CD14-positive monocyte (primary cell): ENCODE data around the gene TTPAL. TPM values are rescaled to one million over a fixed set of nuclear protein-coding genes. Genes with fewer than 3 reads are reported as not detected.

Experiments
- DNase-seq, 3 donors: peaks; one replicate each; pipeline ENCODE4 v3.0.0-alpha.2; 2011 to 2022
- H2AFZ ChIP-seq: 2 replicates; pipeline ENCODE4 v1.6.0; 2012; ENCODE audit warnings: mild to moderate bottlenecking, low read depth, low read length, inconsistent platforms; ENCODE audit not compliant: insufficient read depth, poor library complexity, severe bottlenecking
- H3K27ac ChIP-seq, 2 donors: 1 replicate in 1 of 2; 2 replicates in 1 of 2; pipeline ENCODE4 v1.5.1; 2012 to 2013; ENCODE audit warnings: low read length in 2 of 2, control low read depth in 1 of 2, inconsistent platforms in 1 of 2, low read depth in 1 of 2, mild to moderate bottlenecking in 1 of 2
- H3K27me3 ChIP-seq, 2 donors: one replicate each; pipeline versions ENCODE4 v1.6.0 to v1.6.1; 2011 to 2013; ENCODE audit warnings: low read length in 2 of 2; ENCODE audit not compliant: control insufficient read depth in 2 of 2, insufficient read depth in 2 of 2
- H3K36me3 ChIP-seq, 2 donors: replicated peaks in 1 of 2; 1 replicate in 1 of 2; 2 replicates in 1 of 2; pipeline versions ENCODE4 v1.5.1 to v1.6.1; 2012 to 2013; ENCODE audit warnings: low read length in 2 of 2, control low read depth in 1 of 2, inconsistent platforms in 1 of 2, mild to moderate bottlenecking in 1 of 2; ENCODE audit not compliant: insufficient read depth in 2 of 2, control insufficient read depth in 1 of 2
- H3K4me1 ChIP-seq, 2 donors: 1 replicate in 1 of 2; 2 replicates in 1 of 2; pipeline versions ENCODE4 v1.5.1 to v1.6.1; 2012 to 2013; ENCODE audit warnings: low read length in 2 of 2, control low read depth in 1 of 2, inconsistent platforms in 1 of 2, mild to moderate bottlenecking in 1 of 2, moderate library complexity in 1 of 2; ENCODE audit not compliant: insufficient read depth in 2 of 2, control insufficient read depth in 1 of 2
- H3K4me2 ChIP-seq: replicated peaks from 2 replicates; pipeline ENCODE3; 2012; ENCODE audit warnings: low read length, moderate library complexity, mild to moderate bottlenecking; ENCODE audit not compliant: poor library complexity, severe bottlenecking; ENCODE audit errors: extremely low read depth
- H3K4me3 ChIP-seq, 3 experiments: fragments of 200-600 bp in 1 of 3; sonication (generic) in 1 of 3; replicated peaks in 1 of 3; 1 replicate in 2 of 3; 2 replicates in 1 of 3; pipeline ENCODE4 v1.5.1; 2011 to 2013; ENCODE audit warnings: low read length in 3 of 3, mild to moderate bottlenecking in 3 of 3, control low read depth in 2 of 3, low read depth in 2 of 3, inconsistent platforms in 1 of 3, moderate library complexity in 1 of 3
- H3K79me2 ChIP-seq: 2 replicates; pipeline ENCODE4 v1.6.0; 2012; ENCODE audit warnings: mild to moderate bottlenecking, control low read depth, inconsistent platforms, low read length, moderate library complexity; ENCODE audit not compliant: insufficient read depth
- H3K9ac ChIP-seq: 2 replicates; pipeline ENCODE4 v1.6.0; 2017; ENCODE audit warnings: low read length, mild to moderate bottlenecking; ENCODE audit not compliant: insufficient read depth, poor library complexity, severe bottlenecking
- H3K9me3 ChIP-seq, 2 donors: replicated peaks in 1 of 2; 1 replicate in 1 of 2; 2 replicates in 1 of 2; pipeline versions ENCODE4 v1.5.1 to v1.6.1; 2012 to 2013; ENCODE audit warnings: low read length in 2 of 2, control low read depth in 1 of 2; ENCODE audit not compliant: control insufficient read depth in 1 of 2, insufficient read depth in 1 of 2
- H4K20me1 ChIP-seq: 2 replicates; pipeline ENCODE4 v1.6.0; 2012; ENCODE audit warnings: mild to moderate bottlenecking, low read length, control low read depth, moderate library complexity; ENCODE audit not compliant: insufficient read depth
- H3K27ac Mint-ChIP-seq, 7 donors: one replicate each; pipeline ENCODE4 v1.8.0; 2020; ENCODE audit warnings: mild to moderate bottlenecking in 7 of 7, mixed read lengths in 7 of 7, moderate library complexity in 6 of 7, inconsistent platforms in 2 of 7
- H3K27me3 Mint-ChIP-seq, 3 donors: one replicate each; pipeline ENCODE4 v1.8.0; 2021 to 2022; ENCODE audit warnings: low read depth in 3 of 3, mild to moderate bottlenecking in 3 of 3, mixed read lengths in 3 of 3, moderate library complexity in 3 of 3, inconsistent platforms in 1 of 3
- H3K36me3 Mint-ChIP-seq, 2 donors: one replicate each; pipeline ENCODE4 v1.8.0; 2020; ENCODE audit warnings: mixed read lengths in 2 of 2, inconsistent platforms in 1 of 2, mild to moderate bottlenecking in 1 of 2
- H3K4me1 Mint-ChIP-seq: one replicate; pipeline ENCODE4 v1.8.0; 2020; ENCODE audit warnings: mild to moderate bottlenecking, mixed read lengths
- H3K4me3 Mint-ChIP-seq, 2 donors: one replicate each; pipeline ENCODE4 v1.8.0; 2020; ENCODE audit warnings: mild to moderate bottlenecking in 2 of 2, mixed read lengths in 2 of 2, moderate library complexity in 1 of 2
- H3K9me3 Mint-ChIP-seq, 7 donors: one replicate each; pipeline ENCODE4 v1.8.0; 2020 to 2022; ENCODE audit warnings: mixed read lengths in 7 of 7, mild to moderate bottlenecking in 6 of 7, moderate library complexity in 6 of 7, inconsistent platforms in 2 of 7
- WGBS: methylation state at CpG from one replicate; pipeline ENCODE4 v1.1.5; 2013; ENCODE audit warnings: missing lambda C conversion rate; ENCODE audit not compliant: insufficient coverage; 5-methylcytosine and 5-hydroxymethylcytosine counted together
- intact Hi-C, 2 donors: fragments of 100-400 bp; cut with micrococcal nuclease; formaldehyde crosslinking; loops; one replicate each; pipeline versions ENCODE4 v1.15.0 to v1.15.1; 2023
- polyA plus RNA-seq, 3 donors: library from polyadenylated mRNA; depleted of rRNA in 1 of 3; unstranded in 2 of 3; stranded (reverse) in 1 of 3; fragments of 300-500 nt in 2 of 3; fragments of >200 nt in 1 of 3; fragmentation: Illumina TruSeq in 2 of 3; gene quantifications; 1 replicate in 2 of 3; 2 replicates in 1 of 3; pipeline ENCODE4 v1.2.3, GENCODE V29; 2012 to 2021
- TF ChIP-seq, protein P1 (sequence below): fragments of 200-600 bp; IDR thresholded peaks from one replicate; pipeline ENCODE4 v1.8.0; 2022; ENCODE audit warnings: antibody characterized with exemption, mild to moderate bottlenecking

TTPAL gene
- polyA plus RNA-seq, 3 donors: 1.5 to 4.9 (median 3.0) TPM

DNA sequence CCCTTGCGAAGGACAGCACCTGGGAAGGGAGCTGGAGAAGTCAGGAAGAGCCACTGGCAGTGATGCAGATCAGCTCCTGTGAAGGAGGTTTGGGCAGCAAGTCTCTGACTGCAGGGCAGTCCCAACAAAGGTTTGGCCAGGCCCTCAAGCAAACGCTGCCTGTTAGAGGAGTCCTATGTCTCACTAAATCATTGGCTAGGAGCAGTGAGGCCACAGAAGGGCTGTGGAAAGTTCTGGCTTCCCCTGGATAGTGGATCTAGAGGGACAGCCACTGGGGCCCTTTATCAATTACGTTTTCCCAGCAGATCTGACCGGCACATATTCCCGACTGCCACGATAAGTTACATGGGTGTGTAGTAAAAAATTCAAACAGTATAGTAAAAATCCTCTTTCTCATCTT, 2.5 kb downstream of the TTPAL start:
- no peaks in the 10 kb centered on the region for H4K20me1 ChIP-seq
- WGBS: 96% methylated on average over 2 of the region's 6 CpGs
- no peak overlapping the region for H3K4me3 ChIP-seq
- H3K9ac ChIP-seq: no peak overlapping the region
- no peak for DNase-seq
- no peak overlapping the region for H3K4me2 ChIP-seq
- no peaks in the 10 kb centered on the region for H3K27me3 ChIP-seq
- Mint-ChIP-seq H3K4me1 (peaks cover 22% of the 10 kb centered on the region), H3K27me3 (peaks cover 0 to 6% (median 2%) of the 10 kb centered on the region in 3 donors), H3K9me3 (no peaks in the 10 kb centered on the region), H3K4me3 (no peak overlapping the region), H3K27ac (peak overlapping the region in 1 of 7 donors; percentile 31), H3K36me3 (peaks cover 19 to 31% of the 10 kb centered on the region in 2 donors)
- peaks cover 5 to 27% of the 10 kb centered on the region in 2 donors for H3K36me3 ChIP-seq
- no peaks in the 10 kb centered on the region for H3K9me3 ChIP-seq
- TF ChIP-seq, protein P1, sequence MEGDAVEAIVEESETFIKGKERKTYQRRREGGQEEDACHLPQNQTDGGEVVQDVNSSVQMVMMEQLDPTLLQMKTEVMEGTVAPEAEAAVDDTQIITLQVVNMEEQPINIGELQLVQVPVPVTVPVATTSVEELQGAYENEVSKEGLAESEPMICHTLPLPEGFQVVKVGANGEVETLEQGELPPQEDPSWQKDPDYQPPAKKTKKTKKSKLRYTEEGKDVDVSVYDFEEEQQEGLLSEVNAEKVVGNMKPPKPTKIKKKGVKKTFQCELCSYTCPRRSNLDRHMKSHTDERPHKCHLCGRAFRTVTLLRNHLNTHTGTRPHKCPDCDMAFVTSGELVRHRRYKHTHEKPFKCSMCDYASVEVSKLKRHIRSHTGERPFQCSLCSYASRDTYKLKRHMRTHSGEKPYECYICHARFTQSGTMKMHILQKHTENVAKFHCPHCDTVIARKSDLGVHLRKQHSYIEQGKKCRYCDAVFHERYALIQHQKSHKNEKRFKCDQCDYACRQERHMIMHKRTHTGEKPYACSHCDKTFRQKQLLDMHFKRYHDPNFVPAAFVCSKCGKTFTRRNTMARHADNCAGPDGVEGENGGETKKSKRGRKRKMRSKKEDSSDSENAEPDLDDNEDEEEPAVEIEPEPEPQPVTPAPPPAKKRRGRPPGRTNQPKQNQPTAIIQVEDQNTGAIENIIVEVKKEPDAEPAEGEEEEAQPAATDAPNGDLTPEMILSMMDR: no peak
- peaks cover 14 to 17% of the 10 kb centered on the region in 2 donors for H3K4me1 ChIP-seq
- H3K27ac ChIP-seq: no peak overlapping the region
- no peaks in the 10 kb centered on the region for H3K79me2 ChIP-seq
- no peak overlapping the region for H2AFZ ChIP-seq
- intact Hi-C loops: loop anchor here (5.0 kb wide), 2 partner anchors 44 to 129 kb away; partner anchors contain the start of gene SERINC3 (in 1 of the 2)

DNA sequence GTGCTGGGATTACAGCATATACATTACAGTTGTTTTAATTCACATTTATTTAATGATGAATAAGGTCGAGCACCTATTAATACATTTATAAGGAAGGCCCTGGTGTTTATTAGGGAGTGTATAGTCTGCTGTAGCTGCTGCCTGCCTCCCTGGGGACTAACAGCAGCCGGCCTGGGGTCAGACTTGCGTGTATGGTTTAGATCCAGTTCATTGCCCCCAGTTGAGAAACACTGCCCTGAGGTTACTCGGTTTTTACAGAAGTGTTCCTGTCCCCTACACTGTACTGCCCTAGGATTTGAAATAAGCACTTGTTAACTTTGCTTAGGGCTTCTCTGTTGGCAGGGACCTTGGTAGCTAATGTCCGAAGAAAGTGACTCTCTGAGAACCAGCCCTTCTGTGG, 4.0 kb downstream of the TTPAL start:
- DNase-seq: no peak
- Histone ChIP-seq H3K4me1 (peaks cover 14 to 17% of the 10 kb centered on the region in 2 donors), H3K9me3 (no peaks in the 10 kb centered on the region), H3K27ac (no peak overlapping the region), H3K9ac (no peak overlapping the region), H4K20me1 (no peaks in the 10 kb centered on the region), H3K36me3 (peaks cover 11 to 41% of the 10 kb centered on the region in 2 donors), H3K4me3 (no peak overlapping the region), H3K4me2 (no peak overlapping the region), H3K27me3 (no peaks in the 10 kb centered on the region), H3K79me2 (no peaks in the 10 kb centered on the region), H2AFZ (no peak overlapping the region)
- intact Hi-C loops: loop anchor here (5.0 kb wide), 2 partner anchors 43 to 128 kb away; partner anchors contain the start of gene SERINC3 (in 1 of the 2)
- 82% methylated on average over 4 of the region's 5 CpGs for WGBS
- peaks cover 22% of the 10 kb centered on the region for H3K4me1 Mint-ChIP-seq
- peaks cover 0 to 6% (median 2%) of the 10 kb centered on the region in 3 donors for H3K27me3 Mint-ChIP-seq
- H3K9me3 Mint-ChIP-seq: no peaks in the 10 kb centered on the region
- peaks cover 26 to 40% of the 10 kb centered on the region in 2 donors for H3K36me3 Mint-ChIP-seq
- TF ChIP-seq, protein P1: no peak
- peak overlapping the region in 1 of 7 donors; percentile 59 for H3K27ac Mint-ChIP-seq
- no peak overlapping the region for H3K4me3 Mint-ChIP-seq
